Gastrocnemius medialis (tissue), 4 donors: Measurements from ENCODE around the gene ESAM.
"Not testable (repeated sequence)": the region's sequence is repeated elsewhere in the genome, so short reads cannot be mapped to it uniquely, and the experiment has no call there.

Experiments used
- POLR2A ChIP-seq, 2 donors: fragments of 450-650 bp; IDR thresholded peaks; one replicate each; pipeline ENCODE4 v1.6.1; 2017; ENCODE audit warnings: antibody characterized with exemption in 2 of 2, mild to moderate bottlenecking in 2 of 2, moderate library complexity in 2 of 2
- TF ChIP-seq, protein P1 (sequence below), 5 experiments: fragments of 450-650 bp in 3 of 5; fragments of 200-600 bp in 2 of 5; sonication (generic) in 2 of 5; IDR thresholded peaks in 4 of 5; conservative IDR thresholded peaks in 1 of 5; 1 replicate in 4 of 5; 2 replicates in 1 of 5; pipeline ENCODE4 v1.5.1; 2016 to 2019; ENCODE audit warnings: antibody characterized with exemption in 5 of 5, mild to moderate bottlenecking in 3 of 5, moderate library complexity in 3 of 5

DNA sequence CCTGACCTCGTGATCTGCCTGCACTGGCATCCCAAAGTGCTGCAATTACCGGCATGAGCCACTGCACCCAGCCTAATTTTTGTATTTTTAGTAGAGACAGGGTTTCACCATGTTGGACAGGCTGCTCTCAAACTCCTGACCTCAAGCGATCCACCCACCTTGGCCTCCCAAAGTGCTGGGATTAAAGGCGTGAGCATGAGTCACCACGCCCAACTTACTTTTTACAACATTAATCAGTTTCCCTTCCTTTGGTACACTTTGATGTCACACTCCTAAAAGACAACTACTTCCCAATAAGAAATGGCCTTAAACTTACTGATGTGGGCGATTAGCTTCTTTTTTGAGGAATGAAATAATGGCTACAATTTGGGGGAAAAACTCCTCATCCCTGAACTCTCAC is 8.9 kb upstream of the ESAM start:
- not testable (repeated sequence) for TF ChIP-seq POLR2A (IDR thresholded peaks at IDR 0.05)
- TF ChIP-seq, protein P1, sequence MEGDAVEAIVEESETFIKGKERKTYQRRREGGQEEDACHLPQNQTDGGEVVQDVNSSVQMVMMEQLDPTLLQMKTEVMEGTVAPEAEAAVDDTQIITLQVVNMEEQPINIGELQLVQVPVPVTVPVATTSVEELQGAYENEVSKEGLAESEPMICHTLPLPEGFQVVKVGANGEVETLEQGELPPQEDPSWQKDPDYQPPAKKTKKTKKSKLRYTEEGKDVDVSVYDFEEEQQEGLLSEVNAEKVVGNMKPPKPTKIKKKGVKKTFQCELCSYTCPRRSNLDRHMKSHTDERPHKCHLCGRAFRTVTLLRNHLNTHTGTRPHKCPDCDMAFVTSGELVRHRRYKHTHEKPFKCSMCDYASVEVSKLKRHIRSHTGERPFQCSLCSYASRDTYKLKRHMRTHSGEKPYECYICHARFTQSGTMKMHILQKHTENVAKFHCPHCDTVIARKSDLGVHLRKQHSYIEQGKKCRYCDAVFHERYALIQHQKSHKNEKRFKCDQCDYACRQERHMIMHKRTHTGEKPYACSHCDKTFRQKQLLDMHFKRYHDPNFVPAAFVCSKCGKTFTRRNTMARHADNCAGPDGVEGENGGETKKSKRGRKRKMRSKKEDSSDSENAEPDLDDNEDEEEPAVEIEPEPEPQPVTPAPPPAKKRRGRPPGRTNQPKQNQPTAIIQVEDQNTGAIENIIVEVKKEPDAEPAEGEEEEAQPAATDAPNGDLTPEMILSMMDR (IDR thresholded peaks at IDR 0.05 in 4 of 5, conservative IDR thresholded peaks at IDR 0.05 in 1 of 5) = not testable (repeated sequence)
